HEK293T (cell line): ENCODE measurements around the gene VTI1A.

Source experiments
- CTBP1 ChIP-seq: fragments of 450-650 bp; IDR thresholded peaks from 2 replicates; pipeline ENCODE4 v1.6.1; 2016; ENCODE audit warnings: borderline replicate concordance
- ELF4 ChIP-seq: fragments of 450-650 bp; IDR thresholded peaks from 2 replicates; pipeline ENCODE4 v1.6.1; 2017; ENCODE audit warnings: antibody characterized with exemption
- FOXA1 ChIP-seq: fragments of 450-650 bp; IDR thresholded peaks from 2 replicates; pipeline ENCODE4 v1.6.1; 2016; ENCODE audit warnings: mild to moderate bottlenecking
- FOXK2 ChIP-seq: fragments of 450-650 bp; IDR thresholded peaks from 2 replicates; pipeline ENCODE4 v1.6.1; 2016; ENCODE audit warnings: mild to moderate bottlenecking
- FOXM1 ChIP-seq: fragments of 450-650 bp; IDR thresholded peaks from 2 replicates; pipeline ENCODE4 v1.6.1; 2017; ENCODE audit warnings: mild to moderate bottlenecking, borderline replicate concordance
- NFRKB ChIP-seq: fragments of 450-650 bp; IDR thresholded peaks from 2 replicates; pipeline ENCODE4 v1.6.1; 2016; ENCODE audit warnings: mild to moderate bottlenecking, moderate library complexity
- SP1 ChIP-seq: fragments of 450-650 bp; IDR thresholded peaks from 2 replicates; pipeline ENCODE4 v1.6.1; 2017
- SUZ12 ChIP-seq: fragments of 450-650 bp; IDR thresholded peaks from 2 replicates; pipeline ENCODE4 v1.6.1; 2016; ENCODE audit warnings: mild to moderate bottlenecking
- TARDBP ChIP-seq: fragments of 450-650 bp; IDR thresholded peaks from 2 replicates; pipeline ENCODE4 v1.6.1; 2016
- ZNF384 ChIP-seq: fragments of 450-650 bp; IDR thresholded peaks from 2 replicates; pipeline ENCODE4 v1.6.1; 2016
- TF ChIP-seq, protein P1 (sequence below): fragments of 450-650 bp; IDR thresholded peaks from 2 replicates; pipeline ENCODE4 v1.6.1; 2016

DNA sequence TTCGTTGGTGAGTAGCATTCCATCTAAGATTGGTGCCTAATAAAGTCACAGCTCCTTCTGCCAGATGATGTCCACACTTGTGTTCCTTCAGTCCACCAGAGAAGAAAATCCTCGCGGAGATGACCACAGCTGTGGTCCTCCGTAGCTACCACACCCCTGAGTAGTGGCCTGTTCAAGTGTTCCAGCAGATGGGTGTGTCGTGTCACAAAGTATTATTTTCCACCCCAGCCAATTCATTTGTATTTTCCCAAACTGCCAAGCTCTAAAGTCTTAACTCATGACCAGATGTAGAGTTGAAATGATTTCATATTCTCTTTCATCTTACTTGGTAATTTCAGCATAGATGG is 251.8 kb downstream of the VTI1A start:
- no peak for TF ChIP-seq NFRKB
- no peak for TF ChIP-seq SP1
- TF ChIP-seq ELF4, result no peak
- TF ChIP-seq TARDBP, result no peak
- no peak for TF ChIP-seq SUZ12
- TF ChIP-seq FOXM1, result no peak
- TF ChIP-seq FOXK2, result no peak
- TF ChIP-seq, protein P1, sequence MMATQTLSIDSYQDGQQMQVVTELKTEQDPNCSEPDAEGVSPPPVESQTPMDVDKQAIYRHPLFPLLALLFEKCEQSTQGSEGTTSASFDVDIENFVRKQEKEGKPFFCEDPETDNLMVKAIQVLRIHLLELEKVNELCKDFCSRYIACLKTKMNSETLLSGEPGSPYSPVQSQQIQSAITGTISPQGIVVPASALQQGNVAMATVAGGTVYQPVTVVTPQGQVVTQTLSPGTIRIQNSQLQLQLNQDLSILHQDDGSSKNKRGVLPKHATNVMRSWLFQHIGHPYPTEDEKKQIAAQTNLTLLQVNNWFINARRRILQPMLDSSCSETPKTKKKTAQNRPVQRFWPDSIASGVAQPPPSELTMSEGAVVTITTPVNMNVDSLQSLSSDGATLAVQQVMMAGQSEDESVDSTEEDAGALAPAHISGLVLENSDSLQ, result no peak
- TF ChIP-seq CTBP1, result no peak
- no peak for TF ChIP-seq ZNF384
- no peak for TF ChIP-seq FOXA1
